ENCODE data around the gene SRP9. TPM values are rescaled to one million over a fixed set of nuclear protein-coding genes. Genes with fewer than 3 reads are reported as not detected.
"Not testable (repeated sequence)": the region's sequence is repeated elsewhere in the genome, so short reads cannot be mapped to it uniquely, and the experiment has no call there.

The SRP9 gene
- total RNA-seq, 3 donors from 2014 or later = 261 to 287 (median 273) TPM

- DNase-seq = no peak
- H3K4me1 Mint-ChIP-seq (ENCODE audit: low read depth) = peaks cover 27% of the 10 kb centered on the region
- ATAC-seq = peak; percentile 12 to 13
- peaks cover 8% of the 10 kb centered on the region for H3K36me3 Mint-ChIP-seq (ENCODE audit: insufficient read depth)
- H3K4me3 Mint-ChIP-seq = no peak overlapping the region
- no peaks in the 10 kb centered on the region for H3K27me3 Mint-ChIP-seq (ENCODE audit: low read depth)
- H3K9me3 Mint-ChIP-seq = no peaks in the 10 kb centered on the region
These were observed 506 bp upstream of the SRP9 start for GRCh38 chr1:225777058-225777582.

- H3K4me3 Mint-ChIP-seq = no peak overlapping the region
- no peaks in the 10 kb centered on the region for H3K27me3 Mint-ChIP-seq (ENCODE audit: low read depth)
- H3K36me3 Mint-ChIP-seq (ENCODE audit: insufficient read depth) = peaks cover 15% of the 10 kb centered on the region
- H3K4me1 Mint-ChIP-seq (ENCODE audit: low read depth) = peaks cover 38% of the 10 kb centered on the region
- ATAC-seq = no peak
- no peaks in the 10 kb centered on the region for H3K9me3 Mint-ChIP-seq
- no peak for DNase-seq
These were observed 677 bp downstream of the SRP9 start for GRCh38 chr1:225778337-225778669.

GRCh38 chr1:225779165-225779564 is 1.5 kb downstream of the SRP9 start:
- not testable (repeated sequence) for DNase-seq; H3K27me3 Mint-ChIP-seq (ENCODE audit: low read depth); H3K9me3 Mint-ChIP-seq; ATAC-seq; H3K4me3 Mint-ChIP-seq
- Mint-ChIP-seq H3K4me1 (ENCODE audit: low read depth) (peaks cover 45% of the 10 kb centered on the region), H3K36me3 (ENCODE audit: insufficient read depth) (peaks cover 21% of the 10 kb centered on the region)

- DNase-seq = no peak
- H3K4me3 Mint-ChIP-seq = peak overlapping the region; percentile 66
- ATAC-seq = no peak
- peaks cover 43% of the 10 kb centered on the region for H3K4me1 Mint-ChIP-seq (ENCODE audit: low read depth)
- peaks cover 21% of the 10 kb centered on the region for H3K36me3 Mint-ChIP-seq (ENCODE audit: insufficient read depth)
- no peaks in the 10 kb centered on the region for H3K27me3 Mint-ChIP-seq (ENCODE audit: low read depth)
- H3K9me3 Mint-ChIP-seq = no peaks in the 10 kb centered on the region
These were observed 2.5 kb downstream of the SRP9 start for GRCh38 chr1:225780134-225780533.

- H3K4me3 Mint-ChIP-seq = peak overlapping the region; percentile 27
These were observed 3.0 kb downstream of the SRP9 start for GRCh38 chr1:225780630-225781029.

GRCh38 chr1:225789142-225789541 is 11.5 kb downstream of the SRP9 start:
- not testable (repeated sequence) for H3K27me3 Mint-ChIP-seq (ENCODE audit: low read depth); H3K9me3 Mint-ChIP-seq; ATAC-seq; DNase-seq; H3K4me3 Mint-ChIP-seq
- peaks cover 40% of the 10 kb centered on the region for H3K36me3 Mint-ChIP-seq (ENCODE audit: insufficient read depth)
- H3K4me1 Mint-ChIP-seq (ENCODE audit: low read depth) = peaks cover 11% of the 10 kb centered on the region

More at GRCh38 chr1:225780630-225781029, 3.0 kb downstream of the SRP9 start:
- H3K27me3 Mint-ChIP-seq (ENCODE audit: low read depth) = no peaks in the 10 kb centered on the region
- ATAC-seq (no peak), DNase-seq (no peak)
- no peaks in the 10 kb centered on the region for H3K9me3 Mint-ChIP-seq
- peaks cover 21% of the 10 kb centered on the region for H3K36me3 Mint-ChIP-seq (ENCODE audit: insufficient read depth)
- peaks cover 43% of the 10 kb centered on the region for H3K4me1 Mint-ChIP-seq (ENCODE audit: low read depth)

- no peak overlapping the region for H3K4me3 Mint-ChIP-seq
- no peaks in the 10 kb centered on the region for H3K4me1 Mint-ChIP-seq (ENCODE audit: low read depth)
- no peaks in the 10 kb centered on the region for H3K27me3 Mint-ChIP-seq (ENCODE audit: low read depth)
- ATAC-seq (no peak), DNase-seq (no peak)
- no peaks in the 10 kb centered on the region for H3K9me3 Mint-ChIP-seq
- peaks cover 36% of the 10 kb centered on the region for H3K36me3 Mint-ChIP-seq (ENCODE audit: insufficient read depth)
These were observed 17.3 kb downstream of the SRP9 start for GRCh38 chr1:225794954-225795353.

GRCh38 chr1:225796097-225796496 is 18.5 kb downstream of the SRP9 start:
- H3K4me3 Mint-ChIP-seq; H3K27me3 Mint-ChIP-seq (ENCODE audit: low read depth); H3K4me1 Mint-ChIP-seq (ENCODE audit: low read depth); H3K9me3 Mint-ChIP-seq; ATAC-seq; DNase-seq: not testable (repeated sequence)
- peaks cover 27% of the 10 kb centered on the region for H3K36me3 Mint-ChIP-seq (ENCODE audit: insufficient read depth)

- not testable (repeated sequence) for ATAC-seq; DNase-seq; H3K9me3 Mint-ChIP-seq; H3K4me1 Mint-ChIP-seq (ENCODE audit: low read depth); H3K27me3 Mint-ChIP-seq (ENCODE audit: low read depth); H3K4me3 Mint-ChIP-seq; H3K36me3 Mint-ChIP-seq (ENCODE audit: insufficient read depth)
These were observed 23.5 kb downstream of the SRP9 start for GRCh38 chr1:225801146-225801545.

GRCh38 chr1:225806249-225806648 is 28.6 kb downstream of the SRP9 start:
- Mint-ChIP-seq H3K36me3 (ENCODE audit: insufficient read depth) (no peaks in the 10 kb centered on the region), H3K4me1 (ENCODE audit: low read depth) (peaks cover 10% of the 10 kb centered on the region), H3K9me3 (no peaks in the 10 kb centered on the region), H3K27me3 (ENCODE audit: low read depth) (peaks cover 4% of the 10 kb centered on the region), H3K4me3 (no peak overlapping the region)
- DNase-seq = no peak
- ATAC-seq = no peak

GRCh38 chr1:225806736-225807135 is 29.1 kb downstream of the SRP9 start:
- H3K36me3 Mint-ChIP-seq (ENCODE audit: insufficient read depth); H3K9me3 Mint-ChIP-seq; H3K4me1 Mint-ChIP-seq (ENCODE audit: low read depth); ATAC-seq; DNase-seq; H3K27me3 Mint-ChIP-seq (ENCODE audit: low read depth); H3K4me3 Mint-ChIP-seq: not testable (repeated sequence)

- Mint-ChIP-seq H3K4me1 (ENCODE audit: low read depth) (peaks cover 10% of the 10 kb centered on the region), H3K27me3 (ENCODE audit: low read depth) (peaks cover 4% of the 10 kb centered on the region), H3K9me3 (no peaks in the 10 kb centered on the region), H3K4me3 (peak overlapping the region; percentile 26), H3K36me3 (ENCODE audit: insufficient read depth) (no peaks in the 10 kb centered on the region)
- ATAC-seq (no peak), DNase-seq (no peak)
These were observed 30.5 kb downstream of the SRP9 start for GRCh38 chr1:225808136-225808535.

GRCh38 chr1:225809842-225810578 is 32.4 kb downstream of the SRP9 start, which contains the start of gene EPHX1:
TSS of gene EPHX1 (plus strand) at chr1:225810124. CDS start at chr1:225828730, 18,606 bp downstream.
- peak; percentile 98 for ATAC-seq
- Mint-ChIP-seq H3K27me3 (ENCODE audit: low read depth) (peaks cover 4% of the 10 kb centered on the region), H3K4me1 (ENCODE audit: low read depth) (peaks cover 10% of the 10 kb centered on the region), H3K4me3 (peak within 1 kb of the TSS; percentile 85), H3K36me3 (ENCODE audit: insufficient read depth) (no peaks in the 10 kb centered on the region), H3K9me3 (no peaks in the 10 kb centered on the region)
- peak; percentile 54 for DNase-seq

- not testable (repeated sequence) for H3K4me1 Mint-ChIP-seq (ENCODE audit: low read depth); DNase-seq; H3K36me3 Mint-ChIP-seq (ENCODE audit: insufficient read depth); H3K27me3 Mint-ChIP-seq (ENCODE audit: low read depth); H3K9me3 Mint-ChIP-seq; ATAC-seq
- peak overlapping the region; percentile 74 for H3K4me3 Mint-ChIP-seq
These were observed 33.2 kb downstream of the SRP9 start for GRCh38 chr1:225810579-225811538.
